CD4-positive, alpha-beta T cell treated with Interleukin-15 for 4 hours (primary cell): ENCODE data around the gene SVOP.

Source experiments
- DNase-seq: peaks from one replicate; pipeline ENCODE4 v3.0.0-alpha.2; 2020; ENCODE audit warnings: low spot score

Gene SVOP

DNA sequence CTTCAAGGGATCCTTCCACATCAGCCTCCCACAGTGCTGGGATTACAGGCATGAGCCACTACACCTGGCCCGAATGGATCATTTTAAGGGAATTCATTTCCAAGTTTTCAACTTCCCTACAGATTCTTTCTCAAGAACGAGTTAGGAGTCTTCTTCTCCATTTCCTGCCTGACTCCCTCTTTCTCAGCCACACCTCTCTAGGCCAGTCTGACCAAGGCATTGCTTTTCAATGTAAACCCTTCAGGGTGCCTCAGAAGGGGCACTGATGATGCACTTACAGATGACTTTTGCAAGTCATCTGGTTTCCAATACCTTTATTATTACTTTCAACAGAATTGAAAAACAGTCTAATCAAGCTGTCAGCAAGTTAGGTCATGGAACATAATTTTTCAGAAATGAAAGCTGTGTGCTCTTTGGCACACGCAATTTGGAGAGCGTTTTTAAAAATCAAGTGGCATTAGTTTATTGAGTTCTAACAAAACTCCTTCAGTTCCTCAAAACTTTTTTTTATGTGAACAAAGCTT is 47.2 kb downstream of the SVOP start:
- DNase-seq = no peak

DNA sequence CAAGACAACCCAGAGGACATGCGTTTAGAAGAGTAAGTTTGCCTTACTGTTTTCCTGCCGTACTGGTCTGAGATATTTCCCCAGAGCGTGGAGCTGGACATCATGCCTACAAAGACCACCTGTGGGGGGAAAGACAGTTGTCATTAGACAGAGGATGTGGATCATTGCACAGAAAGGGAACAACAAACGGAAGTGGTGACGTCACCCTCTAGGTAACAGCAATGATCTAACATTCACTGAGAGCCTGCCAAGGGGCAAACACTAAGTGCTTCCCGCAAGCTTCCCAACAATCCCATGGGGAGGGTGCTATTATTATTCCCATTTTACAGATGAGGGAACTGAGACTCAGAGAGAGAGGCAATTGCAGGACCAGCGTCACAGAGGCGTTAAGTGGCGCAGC is 48.5 kb downstream of the SVOP start:
- no peak for DNase-seq

DNA sequence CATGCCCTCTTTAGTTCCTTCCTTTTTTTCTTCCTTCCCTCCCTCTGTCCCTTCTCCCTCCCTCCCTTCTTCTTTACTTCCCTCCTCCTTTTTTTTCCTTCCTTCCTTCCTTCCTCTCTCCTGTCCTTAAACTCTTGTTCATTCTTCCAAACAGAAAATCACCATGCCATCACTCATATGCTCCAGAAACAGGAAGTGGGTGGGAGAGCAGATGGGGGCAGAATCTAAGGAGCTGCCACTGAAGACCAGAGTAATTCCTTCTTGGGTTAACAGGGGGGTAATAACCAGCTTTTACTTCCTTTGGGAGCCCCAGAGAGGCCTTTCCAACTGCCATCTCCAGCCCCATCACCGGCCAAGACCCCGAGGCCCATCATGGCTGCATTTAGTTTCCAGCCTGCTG is 51.2 kb downstream of the SVOP start:
- DNase-seq = no peak

DNA sequence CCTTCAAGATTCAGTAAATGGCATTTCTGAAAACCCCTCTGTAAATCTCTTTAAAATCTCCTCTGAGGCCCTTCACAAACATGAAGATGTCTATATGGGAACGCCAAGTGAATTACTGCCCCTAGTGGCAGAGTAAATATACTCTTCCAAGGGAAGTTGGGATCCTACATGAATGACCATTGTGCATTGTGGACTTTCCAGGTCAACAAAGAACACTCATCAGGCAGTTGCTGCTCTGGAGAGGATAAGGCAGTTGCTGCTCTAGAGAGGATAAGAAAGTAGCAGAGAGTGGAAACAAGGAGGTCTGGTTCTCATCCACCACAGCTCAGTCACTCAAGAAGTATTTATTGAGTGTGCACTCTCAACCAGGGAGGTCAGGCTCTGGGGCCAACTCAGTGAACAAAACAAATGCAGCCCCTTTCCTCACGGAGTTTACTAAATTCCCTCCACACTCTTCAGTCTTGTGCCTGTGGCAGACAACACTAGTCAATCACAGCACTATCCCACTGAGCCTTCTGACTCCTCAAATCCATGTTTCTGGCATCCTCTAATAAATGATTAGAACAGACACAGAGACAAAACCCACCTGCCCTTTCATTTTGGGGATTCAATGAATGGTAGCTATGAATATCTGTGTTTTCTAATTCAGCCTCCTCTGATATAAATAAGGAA is 52.9 kb downstream of the SVOP start:
- DNase-seq = no peak

DNA sequence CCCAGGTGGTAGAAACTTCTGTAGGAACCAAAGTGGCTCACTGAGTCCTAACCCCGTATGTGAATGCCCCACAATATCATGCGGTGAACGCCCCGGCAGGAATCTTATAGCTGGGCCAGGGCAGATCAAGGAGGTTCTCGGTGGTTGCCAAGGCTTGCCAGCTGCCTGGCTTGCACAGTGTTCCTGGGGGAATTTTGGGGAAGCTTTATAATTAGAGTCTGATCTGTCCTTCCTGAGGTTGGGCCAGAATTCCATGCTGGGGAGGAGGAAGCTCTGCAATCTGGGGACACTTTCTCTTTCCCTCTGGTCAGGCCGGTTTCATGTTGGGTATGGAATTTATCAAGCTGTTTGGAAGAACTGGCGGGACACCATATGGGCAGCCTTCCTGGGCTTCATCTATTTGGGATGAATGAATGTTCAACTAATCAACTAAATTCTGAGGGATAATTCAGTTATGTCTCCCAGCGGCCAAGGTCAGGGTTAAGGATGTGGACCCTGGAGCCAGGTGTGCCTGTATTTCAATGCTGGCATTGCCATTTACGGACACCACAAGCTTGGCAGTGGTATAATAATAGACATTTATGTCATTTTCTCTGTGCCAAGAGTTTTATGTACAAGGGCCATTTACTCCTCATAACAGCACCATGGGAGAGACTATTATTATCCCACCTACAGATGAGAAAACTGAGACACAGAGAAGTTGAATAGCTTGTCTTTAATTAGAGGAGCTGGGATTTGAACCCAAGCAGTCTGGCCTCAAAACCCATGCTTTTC is 54.3 kb downstream of the SVOP start:
- DNase-seq = no peak

DNA sequence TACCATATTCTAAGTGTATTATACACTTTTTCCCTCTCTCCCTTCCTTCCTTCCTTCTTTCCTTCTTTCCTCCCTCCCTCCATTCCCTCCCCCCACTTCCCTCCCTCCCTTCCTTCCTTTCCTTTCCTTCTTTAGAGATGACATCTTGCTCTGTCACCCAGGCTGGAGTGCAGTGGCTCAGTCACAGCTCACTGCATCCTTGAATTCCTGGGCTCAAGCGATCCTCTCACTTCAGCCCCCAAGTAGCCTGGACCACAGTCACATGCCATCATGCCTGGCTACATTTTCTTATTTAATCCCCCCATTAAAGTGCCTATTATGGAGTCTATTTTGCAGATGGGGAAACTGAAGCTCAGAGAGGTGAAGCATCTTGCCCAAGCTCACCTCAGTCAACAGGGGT is 55.0 kb downstream of the SVOP start:
- DNase-seq = no peak

DNA sequence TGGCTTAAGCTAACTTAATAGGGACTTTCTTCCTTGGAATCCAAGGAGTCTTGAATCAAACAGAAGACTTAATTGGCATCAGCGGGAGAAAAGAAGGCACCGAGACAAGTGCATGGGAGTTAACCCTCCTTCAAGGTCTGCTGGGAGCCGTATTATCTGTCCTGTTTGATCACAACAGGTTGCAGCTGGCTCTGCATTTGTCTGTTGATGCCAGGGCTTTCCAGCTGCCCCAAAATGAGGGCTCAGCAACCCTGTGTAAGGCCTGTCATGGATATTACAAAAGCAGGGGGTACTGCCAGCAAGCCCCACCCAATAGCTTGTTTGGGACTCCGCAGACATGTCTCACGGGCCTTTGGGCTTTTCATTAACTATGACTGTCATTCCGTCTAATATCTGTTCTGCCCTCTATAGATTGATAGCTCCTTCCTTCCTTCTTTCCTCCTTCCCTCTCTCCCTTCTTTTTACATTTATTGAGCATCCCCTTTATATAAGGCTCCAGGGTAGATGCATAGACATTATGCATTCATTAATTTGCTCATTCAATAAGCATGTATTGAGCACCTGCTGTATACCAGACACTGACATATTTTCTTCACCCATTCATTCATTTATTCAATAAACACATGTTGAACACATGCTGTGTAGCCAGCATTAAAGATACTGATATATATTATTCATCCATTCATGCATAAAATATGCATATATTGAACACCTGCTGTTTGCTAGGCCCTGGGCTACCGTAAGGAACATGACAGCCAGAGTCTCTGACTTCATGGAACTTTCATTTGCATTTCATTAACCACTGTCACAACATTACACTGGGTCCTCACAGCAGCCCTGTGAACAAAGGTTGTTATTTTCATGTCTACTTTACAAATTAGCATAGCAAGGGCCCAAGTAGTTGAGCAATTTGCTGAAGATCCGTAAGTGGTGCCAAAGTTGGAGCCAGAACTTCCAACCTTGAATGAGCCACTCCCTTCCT is 56.2 kb downstream of the SVOP start:
- DNase-seq = no peak

DNA sequence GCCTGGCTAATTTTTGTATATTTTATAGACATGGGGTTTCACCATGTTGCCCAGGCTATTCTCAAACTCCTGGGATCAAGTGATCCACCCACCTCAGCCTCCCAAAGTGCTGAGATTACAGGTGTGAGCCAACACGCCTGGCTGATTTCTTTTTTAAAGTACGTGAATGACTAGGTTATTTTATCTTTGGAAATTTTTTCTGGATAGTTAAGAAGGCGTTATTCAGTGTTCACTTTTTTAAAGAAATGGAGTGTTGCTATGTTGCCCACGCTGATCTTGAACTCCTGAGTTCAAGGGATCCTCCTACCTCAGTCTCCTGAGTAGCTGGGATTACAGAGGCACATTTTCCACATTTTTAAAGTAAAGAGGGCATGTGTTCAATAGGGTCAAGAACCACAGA is 58.6 kb downstream of the SVOP start:
- DNase-seq = no peak

DNA sequence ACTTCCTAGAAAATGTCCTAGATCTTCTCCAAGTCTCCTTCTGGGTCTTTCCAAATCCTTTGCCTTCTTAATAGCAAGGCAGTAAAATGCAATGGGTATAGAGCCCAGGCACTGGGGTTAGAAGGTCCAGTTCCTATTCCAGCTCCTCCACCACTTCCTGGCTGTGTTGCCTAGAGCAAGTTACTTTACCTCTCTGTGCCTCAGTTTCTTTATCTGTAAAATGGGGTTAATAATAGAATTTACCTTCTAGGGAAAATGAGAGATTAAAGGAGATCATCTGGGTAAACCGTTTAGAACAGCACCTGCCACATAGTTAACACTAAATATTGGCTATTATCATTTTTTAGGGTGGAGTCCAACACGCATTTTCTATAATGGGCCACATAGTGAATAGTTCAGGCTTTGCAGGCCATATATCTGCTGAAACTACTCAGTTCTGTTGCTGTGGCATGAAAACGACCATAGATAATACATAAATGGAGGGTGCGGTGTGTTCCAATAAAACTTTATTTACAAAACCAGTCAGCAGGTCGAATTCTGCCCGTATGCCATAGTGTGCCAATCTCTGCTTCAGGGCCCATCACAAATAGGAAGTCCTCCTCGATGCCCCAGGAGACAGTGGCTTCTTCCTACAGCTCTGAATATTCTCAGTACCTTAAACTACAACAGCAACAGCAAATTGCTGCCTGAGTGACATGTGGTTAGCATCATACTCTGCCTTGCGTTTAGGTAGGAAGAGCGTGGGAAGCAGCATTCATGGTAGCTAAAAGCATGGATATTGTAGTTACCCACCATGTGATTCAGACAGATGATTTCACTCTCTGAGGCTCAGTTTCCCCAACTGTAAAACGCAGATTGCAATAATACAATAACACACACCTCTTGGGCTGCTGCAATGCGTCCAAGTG is 60.9 kb downstream of the SVOP start:
- no peak for DNase-seq

DNA sequence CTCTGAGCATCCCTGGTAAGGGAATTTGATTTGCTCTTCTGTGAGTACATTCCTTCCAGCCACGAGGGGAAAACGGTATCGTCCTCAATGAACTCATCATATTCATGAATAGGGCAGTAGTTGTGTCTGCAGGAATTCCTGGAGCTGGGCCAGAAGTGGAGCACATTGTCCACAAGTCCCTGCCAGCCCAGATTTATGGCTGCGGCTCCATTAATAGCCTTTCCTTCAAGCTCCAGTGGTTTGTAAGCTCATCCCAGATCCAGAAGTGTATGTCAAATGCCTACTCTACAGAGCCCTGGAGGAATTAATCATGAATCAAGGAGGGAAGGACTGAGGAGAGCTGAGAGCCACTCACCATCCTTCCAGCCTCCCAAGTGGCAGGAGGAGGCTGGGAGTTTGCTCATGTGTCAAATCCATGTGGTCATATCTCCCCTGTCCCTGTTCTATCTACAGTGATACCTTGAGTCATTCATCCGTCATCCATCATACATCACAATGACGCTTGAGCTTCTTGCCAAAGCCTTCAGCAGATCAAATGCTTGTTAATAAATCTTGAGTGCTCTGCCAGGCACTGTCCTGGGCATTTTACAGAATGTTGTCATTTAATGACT is 65.5 kb downstream of the SVOP start:
- DNase-seq = no peak

DNA sequence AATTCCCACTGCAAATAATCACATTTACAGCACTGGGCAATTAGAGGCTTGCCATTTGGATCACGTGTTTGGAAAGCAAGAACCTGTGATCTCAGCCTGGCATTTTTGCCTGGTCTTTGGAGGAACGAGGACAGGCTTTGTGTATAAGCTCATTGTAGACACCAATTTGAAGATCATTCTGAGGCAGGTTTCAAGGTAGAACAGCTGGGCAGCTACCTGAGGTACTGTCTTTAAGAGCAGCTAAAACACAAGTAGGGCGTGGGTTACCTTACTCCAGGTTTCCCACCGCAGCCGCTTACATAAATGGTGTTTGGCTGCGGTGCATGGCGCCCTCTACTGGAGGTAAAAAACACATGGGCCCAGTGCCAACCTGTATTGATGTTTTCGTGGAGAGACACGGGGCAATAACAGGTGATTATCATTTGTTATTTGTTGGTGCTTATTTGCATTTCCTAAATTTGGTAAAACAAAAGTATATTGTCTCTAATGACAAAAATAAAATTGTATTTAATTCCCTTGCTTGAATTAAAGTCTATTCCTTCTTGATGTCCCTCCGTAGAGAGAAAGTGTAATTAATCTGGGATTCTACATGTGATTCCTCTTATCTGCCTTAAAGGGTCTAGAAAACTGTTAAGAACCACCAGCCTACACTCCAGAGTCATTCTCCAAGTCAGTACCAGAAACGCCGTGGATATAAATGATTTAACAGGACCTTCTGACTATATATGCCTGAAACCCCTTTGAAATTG is 69.7 kb downstream of the SVOP start:
- peak; percentile 69 for DNase-seq

DNA sequence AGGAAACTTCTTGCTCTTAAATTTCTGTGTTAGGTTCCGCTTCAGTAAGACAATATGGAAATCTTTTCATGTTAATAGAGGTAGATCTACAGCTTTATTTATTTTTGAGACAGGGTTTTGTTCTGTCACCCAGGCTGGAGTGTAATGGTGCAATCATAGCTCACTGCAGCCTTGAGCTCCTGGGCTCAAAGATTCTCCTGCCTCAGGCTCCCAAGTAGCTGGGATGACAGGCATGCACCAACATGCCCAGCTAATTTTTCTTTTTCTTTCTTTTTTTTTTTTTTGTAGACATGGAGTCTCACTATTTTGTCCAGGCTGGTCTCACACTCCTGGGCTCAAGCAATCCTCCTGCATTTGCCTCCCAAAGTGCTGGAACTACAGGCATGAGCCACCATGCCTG is 70.9 kb downstream of the SVOP start:
- no peak for DNase-seq

DNA sequence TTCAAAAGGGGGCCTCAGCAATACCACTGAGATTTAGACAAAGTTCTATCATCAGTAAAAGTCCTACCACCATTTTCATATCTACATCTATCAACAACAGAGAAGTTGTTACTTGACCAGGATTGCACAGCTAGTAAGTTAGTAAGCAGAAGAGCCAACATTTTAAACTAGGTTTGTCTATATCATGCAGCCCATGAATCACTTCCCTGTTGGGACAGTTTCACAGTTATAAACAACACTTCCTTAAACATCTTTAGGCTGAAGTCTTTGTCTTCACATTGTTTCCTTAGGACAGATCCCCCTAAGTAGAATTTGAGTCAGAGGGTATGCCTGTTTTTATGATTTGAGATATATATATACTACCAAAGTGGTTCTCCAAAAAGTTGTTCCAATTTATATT is 72.5 kb downstream of the SVOP start:
- no peak for DNase-seq

DNA sequence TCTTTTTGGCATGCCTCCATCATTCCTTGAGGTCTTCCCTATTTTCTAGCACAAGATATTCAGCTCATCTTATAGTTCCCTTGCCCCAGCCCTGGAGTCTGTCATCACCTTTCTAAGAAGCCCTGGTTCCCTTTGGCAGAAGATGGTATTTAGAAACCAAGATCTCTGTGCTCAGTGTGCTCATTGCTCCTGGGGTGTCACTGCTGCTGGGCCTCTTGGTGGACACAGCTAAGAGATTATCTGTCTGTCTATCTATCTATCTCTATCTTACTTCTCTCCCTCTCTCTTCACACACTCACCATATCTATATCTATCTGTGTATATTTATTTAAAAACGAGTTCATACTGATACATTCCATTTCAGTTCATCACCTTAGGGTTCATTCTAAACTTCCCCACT is 73.8 kb downstream of the SVOP start:
- no peak for DNase-seq

DNA sequence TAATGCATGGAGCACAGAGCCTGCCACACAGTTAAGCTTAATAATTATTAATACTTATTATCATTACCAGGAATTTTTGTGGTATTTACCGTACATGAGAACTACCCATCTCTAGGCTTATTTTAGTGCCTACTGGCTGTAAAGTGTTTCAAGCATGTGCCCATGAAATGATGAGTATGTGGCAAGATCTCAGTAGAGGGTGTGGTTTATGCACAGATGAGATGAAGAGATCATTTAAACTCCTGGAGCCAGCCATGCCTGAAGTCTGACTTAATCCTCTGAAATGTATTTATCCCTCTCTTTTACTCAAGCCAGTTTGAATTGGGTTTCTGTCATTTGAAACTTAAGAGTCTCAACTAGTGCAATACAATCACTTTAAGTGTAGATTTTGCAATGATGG is 80.7 kb downstream of the SVOP start:
- DNase-seq = no peak

DNA sequence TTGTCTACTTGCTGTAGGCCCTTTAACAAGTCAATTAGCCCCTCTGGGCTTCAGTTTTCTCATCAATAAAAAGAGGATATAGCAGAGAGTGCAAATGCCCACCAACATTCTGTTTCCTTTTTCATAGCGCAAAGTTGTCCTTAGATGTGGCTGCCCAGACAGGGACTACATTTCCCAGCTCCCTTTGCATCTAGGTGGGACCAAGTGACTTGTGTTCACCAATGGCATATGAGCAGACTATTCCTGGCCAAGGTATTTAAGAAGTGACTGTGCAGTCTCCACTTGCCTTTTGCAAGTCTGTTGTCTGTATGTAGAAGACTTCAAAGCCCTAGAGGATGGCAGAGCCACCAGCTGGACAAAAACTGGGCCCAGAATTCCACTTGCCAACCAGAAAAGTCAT is 81.3 kb downstream of the SVOP start:
- DNase-seq = peak; percentile 4

DNA sequence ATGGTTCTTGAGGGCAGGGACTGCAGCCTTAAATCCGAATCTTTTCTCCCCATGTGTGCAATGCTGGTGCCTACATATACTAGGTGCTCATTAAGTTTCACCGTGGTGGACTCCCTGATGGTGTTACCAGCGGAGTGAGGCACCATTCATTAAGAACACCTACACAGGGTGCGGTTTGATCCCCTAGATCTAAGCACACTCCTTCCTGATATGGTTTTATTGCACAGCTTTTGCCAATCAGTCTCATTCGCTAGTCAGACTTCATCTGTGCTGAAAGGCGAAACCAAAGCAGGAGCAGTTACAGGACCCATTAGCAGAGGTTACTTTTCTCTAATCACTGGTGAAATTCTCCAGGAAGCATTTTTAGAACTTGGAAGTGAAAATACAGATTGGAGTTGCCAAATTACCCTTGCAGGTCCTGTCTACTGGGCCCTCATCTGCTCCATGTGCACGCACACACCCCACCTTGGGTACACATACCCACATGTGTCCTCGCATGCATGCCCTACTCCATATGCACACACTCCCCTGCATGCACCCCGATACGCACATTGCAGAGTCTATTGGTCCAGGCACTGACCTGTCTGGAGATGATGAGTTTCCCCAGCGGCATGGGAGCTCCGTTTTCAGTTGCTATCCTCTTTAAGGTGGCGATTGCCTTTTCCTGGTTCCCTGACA is 82.5 kb downstream of the SVOP start:
- no peak for DNase-seq

DNA sequence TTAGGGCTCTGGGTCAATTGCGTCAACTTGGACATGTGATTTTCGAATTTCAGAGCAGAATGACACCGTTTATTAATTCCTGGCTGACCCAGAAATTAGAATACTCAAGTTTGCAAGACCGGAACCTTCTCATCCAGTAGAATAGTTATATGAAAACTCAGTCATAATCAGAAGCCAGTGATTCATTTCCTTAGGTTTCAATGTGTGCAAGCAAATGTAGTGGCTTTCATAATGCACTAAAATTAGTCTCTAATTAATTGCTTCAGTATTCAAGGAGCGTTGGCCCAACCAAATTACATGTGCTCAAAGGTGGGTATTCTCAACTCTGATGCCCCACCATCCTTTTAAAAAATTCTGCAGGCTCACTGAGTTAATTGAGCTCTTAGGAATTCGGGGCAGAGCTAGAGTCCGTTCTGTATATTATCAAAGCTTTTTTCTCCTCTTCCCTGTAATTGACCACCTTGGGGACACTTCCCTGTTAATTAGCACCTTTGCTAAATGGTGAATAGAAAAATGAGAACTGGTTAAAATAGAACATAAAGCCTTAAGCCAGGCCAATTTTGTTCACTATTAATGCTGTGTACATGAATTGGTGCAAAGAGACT is 85.6 kb downstream of the SVOP start:
- DNase-seq = no peak

DNA sequence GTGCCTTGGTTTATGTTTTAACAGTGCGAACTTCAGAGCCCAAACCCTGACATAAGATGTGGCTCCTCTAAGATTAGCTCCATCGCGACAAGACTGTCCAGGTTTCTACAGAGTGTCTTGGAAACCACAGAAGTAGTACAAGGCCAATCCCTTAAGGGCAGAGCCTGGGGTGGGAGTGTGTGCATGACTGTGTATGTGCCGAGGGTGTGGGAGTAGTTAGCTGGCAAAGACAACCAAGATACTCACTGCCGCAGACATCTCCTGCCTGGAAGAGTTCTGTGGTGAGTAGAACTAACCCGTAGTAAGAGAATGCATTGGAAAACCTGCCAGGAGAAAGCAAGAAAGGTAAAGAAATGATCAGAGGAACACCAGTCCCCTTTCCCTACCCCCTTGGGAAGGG is 86.9 kb downstream of the SVOP start:
- DNase-seq = no peak
